GM11168 (cell line): Measurements from ENCODE around the gene CCDC9B.

ENCODE experiments used
- in situ Hi-C: fragments of 300-500 bp; cut with MboI; formaldehyde crosslinking; loops from one replicate; pipeline ENCODE4 v1.12.0; 2022; ENCODE audit warnings: low sequenced_read_pairs; ENCODE audit not compliant: unreplicated experiment

CCDC9B gene

GRCh38 chr15:40346579-40347558 lies 6.1 kb upstream of the CCDC9B start:
- in situ Hi-C loops: loop anchor here (25.0 kb wide), 1 partner anchor 415 kb away; the partner anchor contains the start of genes C15orf62, GCHFR and RMDN3

DNA sequence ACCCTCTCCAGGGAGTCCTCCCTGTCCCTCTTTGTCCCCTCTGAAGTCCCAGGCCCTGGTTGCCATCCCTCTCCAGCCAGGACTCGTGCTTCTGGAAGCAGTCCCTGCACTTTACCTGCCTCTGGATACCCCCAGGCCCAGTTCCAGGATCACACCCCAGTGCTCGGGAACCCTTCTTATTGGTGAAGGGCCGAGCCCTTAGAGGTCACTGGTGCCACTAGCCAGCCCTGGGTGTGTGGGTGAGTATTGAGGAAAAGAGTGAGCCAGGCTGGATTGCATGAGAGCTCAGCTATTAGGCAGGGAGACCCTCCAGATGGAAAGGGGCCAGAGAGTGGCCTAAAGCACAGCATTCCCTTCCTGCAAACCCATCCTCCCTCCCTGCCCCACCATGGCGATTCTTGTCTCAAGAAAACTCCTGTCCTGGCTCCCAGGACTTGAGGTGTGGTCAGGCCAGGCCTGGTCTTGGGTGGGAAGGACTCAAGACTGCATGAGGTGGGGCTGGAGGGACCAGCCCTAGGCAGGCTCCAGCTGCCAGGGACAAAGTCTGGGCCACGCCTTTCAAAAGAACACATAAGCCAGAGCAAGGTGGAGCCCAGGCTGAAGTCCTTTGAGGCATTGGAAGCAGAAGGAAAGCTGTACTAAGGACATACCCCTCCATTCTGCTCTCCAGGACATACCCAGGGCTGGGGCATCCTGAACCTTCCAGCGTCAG lies 5.3 kb upstream of the CCDC9B start:
- in situ Hi-C loops: loop anchor here (25.0 kb wide), 1 partner anchor 416 kb away; the partner anchor contains the start of genes C15orf62, GCHFR and RMDN3

GRCh38 chr15:40345225-40345866 lies 4.6 kb upstream of the CCDC9B start:
- in situ Hi-C loops: loop anchor here (25.0 kb wide), 1 partner anchor 417 kb away; the partner anchor contains the start of genes C15orf62, GCHFR and RMDN3

GRCh38 chr15:40344631-40345120 lies 3.9 kb upstream of the CCDC9B start:
- in situ Hi-C loops: loop anchor here (25.0 kb wide), 1 partner anchor 418 kb away; the partner anchor contains the start of genes C15orf62, GCHFR and RMDN3

GRCh38 chr15:40344217-40344616 lies 3.5 kb upstream of the CCDC9B start:
- in situ Hi-C loops: loop anchor here (25.0 kb wide), 1 partner anchor 418 kb away; the partner anchor contains the start of genes C15orf62, GCHFR and RMDN3

DNA sequence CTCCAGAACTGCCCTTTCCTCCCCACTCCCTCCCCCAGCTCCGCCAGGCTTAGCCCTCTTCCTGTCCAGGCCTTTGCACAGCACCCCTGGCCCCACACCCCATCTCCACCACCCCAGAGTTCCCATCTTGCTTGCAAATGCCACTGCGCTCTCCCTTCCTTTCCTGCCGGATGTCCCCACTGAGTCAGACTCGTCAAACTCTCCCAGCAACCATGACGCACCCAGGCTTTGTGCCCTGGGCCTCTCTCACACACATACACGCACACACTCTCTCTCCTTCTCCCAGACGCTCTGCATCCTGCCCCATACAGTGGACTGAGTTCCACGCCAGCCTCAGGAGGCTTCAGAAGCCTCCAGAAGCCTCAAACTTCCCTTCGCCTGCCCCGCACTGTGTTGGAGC lies 2.8 kb upstream of the CCDC9B start:
- in situ Hi-C loops: loop anchor here (25.0 kb wide), 1 partner anchor 419 kb away; the partner anchor contains the start of genes C15orf62, GCHFR and RMDN3

DNA sequence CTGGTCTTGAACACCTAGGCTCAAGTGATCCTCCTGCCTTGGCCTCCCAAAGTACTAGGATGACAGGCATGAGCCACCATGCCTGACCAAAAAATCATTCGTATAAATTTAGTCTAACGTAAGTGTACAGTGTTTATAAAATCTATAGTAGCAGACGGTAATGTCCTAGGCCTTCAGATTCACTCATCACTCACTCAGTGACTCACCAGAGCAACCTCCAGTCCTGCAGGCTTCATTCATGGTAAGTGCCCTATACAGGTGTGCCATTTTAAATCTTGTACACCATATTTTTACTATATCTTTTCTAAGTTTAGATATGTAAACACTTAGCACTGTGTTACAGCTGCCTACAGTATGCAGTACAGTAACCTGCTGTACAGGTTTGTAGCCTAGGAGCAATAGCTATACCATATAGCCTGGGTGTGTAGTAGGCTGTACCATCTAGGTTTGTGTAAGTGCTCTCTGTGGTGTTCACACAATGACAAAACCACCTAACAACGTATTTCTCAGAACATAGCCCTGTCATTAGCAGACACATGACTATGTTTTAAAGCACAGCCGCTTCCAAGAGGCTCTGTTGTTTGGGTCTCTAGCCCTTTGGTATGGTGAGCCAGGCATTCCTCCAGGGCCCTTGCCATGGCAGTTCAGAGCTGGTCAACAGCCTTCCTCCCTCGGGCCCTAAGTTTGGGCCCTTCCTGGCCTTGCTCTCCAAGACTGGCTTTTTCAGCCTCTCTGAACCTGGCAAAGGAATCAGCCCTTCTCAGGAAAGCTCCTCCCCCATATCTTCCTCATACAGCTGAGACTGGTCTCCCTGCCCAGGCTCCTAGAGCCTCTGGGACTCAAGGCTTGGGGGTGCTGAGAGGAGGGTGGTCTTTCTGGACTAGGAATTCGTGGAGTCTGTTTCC lies 1.9 kb upstream of the CCDC9B start:
- in situ Hi-C loops: loop anchor here (25.0 kb wide), 1 partner anchor 420 kb away; the partner anchor contains the start of genes C15orf62, GCHFR and RMDN3

DNA sequence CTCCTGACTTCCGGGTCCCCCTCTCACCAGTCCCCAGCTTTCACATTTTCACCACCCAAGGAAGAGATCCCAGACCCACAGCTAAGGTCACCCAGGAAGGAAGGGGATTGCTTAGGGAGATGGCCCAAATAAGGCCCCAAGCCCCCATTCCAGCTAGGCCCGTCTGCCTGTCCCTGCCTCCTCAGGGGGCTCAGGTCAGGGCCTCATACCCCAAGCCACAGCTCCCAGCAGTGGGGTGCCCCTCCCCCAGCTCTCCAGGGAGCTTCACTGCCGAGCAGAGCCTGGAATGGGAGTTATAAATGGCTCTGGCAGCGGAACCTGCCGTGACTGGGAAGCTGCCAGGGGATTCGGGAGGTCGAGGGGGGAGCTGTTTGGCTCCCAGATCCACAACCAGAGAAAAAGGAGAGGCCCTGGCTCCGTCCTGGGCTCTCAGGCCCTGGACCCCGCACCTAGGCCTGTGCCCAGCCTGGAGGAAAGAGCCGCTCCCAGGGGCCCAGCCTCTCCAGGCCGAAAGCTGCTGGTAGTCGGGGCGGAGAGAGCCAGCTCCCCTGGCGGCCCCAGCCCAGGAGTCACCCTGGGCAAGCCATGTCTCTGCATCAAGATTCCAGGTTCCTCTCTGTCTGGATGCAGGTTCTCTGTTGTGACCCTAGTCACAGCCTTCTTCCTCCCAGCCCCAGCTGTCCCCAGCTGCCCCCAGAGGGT lies 550 bp downstream of the CCDC9B start:
- in situ Hi-C loops: loop anchor here (25.0 kb wide), 1 partner anchor 422 kb away; the partner anchor contains the start of genes C15orf62, GCHFR and RMDN3

DNA sequence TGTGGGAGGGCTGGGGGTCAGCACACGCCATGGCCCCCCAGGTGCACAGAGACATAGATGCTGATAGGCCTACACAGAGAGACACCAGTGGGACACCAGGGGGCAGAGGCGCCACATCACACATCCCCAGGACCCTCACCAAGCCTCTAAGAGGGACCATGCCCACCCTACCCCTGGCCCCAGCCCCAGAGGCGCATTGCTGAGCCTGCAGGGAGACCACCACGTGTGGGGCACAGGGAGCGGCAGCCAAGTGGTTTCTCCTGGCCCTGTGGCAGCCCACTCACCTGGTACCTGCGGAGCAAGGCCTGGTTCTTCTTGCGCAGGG lies 1.2 kb downstream of the CCDC9B start:
- in situ Hi-C loops: loop anchor here (25.0 kb wide), 1 partner anchor 423 kb away; the partner anchor contains the start of genes C15orf62, GCHFR and RMDN3

GRCh38 chr15:40338921-40339620 lies 1.7 kb downstream of the CCDC9B start:
- in situ Hi-C loops: loop anchor here (25.0 kb wide), 1 partner anchor 423 kb away; the partner anchor contains the start of genes C15orf62, GCHFR and RMDN3

- in situ Hi-C loops: loop anchor here (25.0 kb wide), 1 partner anchor 424 kb away; the partner anchor contains the start of genes C15orf62, GCHFR and RMDN3
Observed at GRCh38 chr15:40338041-40338657, 2.6 kb downstream of the CCDC9B start.

DNA sequence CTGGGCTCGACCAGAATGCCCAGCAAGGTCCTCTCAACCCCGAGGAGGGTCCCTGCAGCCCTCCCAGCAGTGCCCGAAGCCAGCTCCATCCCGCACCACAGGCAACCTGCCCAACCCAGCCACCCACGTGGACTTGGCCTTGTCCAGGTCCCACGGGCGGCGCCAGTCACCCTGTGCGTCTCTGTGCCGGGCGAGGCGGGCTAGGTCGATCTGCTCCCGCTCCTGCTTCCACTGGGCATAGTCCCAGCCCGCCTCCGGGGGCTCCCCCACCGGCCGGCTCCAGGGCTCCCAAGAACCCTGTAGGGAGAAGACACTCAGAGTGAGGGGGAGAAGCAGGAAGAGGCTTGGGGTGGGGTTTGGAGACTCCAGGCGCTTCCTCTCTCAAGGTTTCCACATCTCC lies 3.1 kb downstream of the CCDC9B start:
- in situ Hi-C loops: loop anchor here (25.0 kb wide), 1 partner anchor 425 kb away; the partner anchor contains the start of genes C15orf62, GCHFR and RMDN3

DNA sequence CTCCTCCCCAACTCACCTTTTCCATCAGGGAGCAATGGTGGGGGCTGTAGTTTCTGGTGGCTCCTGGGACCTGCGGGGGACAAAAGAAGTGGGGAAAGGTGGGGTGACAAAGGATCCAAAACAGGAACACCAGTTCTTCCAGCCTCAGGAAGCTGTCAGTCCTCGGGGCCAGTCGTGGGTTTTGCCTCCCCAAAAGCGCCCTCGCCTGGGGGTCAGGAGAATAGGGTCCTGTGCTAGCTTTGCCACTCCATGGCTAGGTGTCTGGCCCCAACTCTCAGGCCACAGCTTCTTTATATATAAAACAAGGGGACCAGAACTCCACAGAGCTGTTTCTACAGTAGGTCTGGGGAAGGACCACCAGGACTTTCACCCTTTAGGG lies 4.0 kb downstream of the CCDC9B start:
- in situ Hi-C loops: loop anchor here (25.0 kb wide), 1 partner anchor 426 kb away; the partner anchor contains the start of genes C15orf62, GCHFR and RMDN3

DNA sequence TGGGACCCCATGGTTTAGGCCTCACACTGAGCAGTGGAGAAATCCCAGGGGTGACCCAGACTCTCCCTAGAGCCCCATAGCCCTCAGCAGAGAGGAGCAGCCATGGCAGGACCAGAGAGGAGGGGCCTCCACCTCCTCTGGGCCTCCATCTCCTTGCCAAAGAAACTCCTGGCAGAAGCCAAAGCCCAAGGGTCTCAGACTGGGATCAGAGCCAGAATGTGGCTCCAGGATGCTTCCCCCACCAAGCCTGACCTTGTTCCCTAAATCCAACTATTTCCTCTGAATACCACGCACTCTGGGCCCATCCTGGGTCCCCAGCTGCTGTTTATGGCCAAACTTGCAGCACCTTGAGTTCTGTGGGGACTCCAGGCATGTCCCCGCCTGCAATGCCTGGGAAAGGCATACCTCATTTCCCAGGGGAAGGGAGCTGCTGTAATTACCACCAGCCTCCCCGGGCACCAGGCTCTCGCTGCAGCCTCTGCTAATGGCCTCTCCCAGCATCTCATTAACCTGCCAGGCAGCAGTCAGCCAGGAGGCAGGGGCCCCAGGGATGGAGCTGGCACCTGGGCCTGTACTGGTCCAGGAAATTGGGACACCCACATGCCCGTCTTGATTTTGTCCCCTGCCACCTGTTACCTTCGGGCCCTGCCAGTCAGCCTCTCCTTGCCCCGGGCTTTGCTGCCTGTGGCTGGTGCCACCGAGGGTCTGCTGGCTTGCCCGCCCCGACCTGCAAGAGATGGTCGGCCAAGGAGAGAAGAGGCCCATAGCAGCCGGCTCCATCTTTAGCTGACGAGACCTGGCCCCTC lies 4.6 kb downstream of the CCDC9B start:
- in situ Hi-C loops: loop anchor here (25.0 kb wide), 1 partner anchor 426 kb away; the partner anchor contains the start of genes C15orf62, GCHFR and RMDN3

GRCh38 chr15:40334941-40335795 lies 5.6 kb downstream of the CCDC9B start:
- in situ Hi-C loops: loop anchor here (25.0 kb wide), 1 partner anchor 427 kb away; the partner anchor contains the start of genes C15orf62, GCHFR and RMDN3
